HG03439 (cell line): ENCODE results near the gene ADSS1.

Experiments
- ATAC-seq: cut with Tn5 transposase; IDR thresholded peaks from one replicate; pipeline ENCODE4 v1.9.1; 2021; ENCODE audit warnings: mild to moderate bottlenecking, moderate library complexity; ENCODE audit not compliant: unreplicated experiment

Gene ADSS1

DNA sequence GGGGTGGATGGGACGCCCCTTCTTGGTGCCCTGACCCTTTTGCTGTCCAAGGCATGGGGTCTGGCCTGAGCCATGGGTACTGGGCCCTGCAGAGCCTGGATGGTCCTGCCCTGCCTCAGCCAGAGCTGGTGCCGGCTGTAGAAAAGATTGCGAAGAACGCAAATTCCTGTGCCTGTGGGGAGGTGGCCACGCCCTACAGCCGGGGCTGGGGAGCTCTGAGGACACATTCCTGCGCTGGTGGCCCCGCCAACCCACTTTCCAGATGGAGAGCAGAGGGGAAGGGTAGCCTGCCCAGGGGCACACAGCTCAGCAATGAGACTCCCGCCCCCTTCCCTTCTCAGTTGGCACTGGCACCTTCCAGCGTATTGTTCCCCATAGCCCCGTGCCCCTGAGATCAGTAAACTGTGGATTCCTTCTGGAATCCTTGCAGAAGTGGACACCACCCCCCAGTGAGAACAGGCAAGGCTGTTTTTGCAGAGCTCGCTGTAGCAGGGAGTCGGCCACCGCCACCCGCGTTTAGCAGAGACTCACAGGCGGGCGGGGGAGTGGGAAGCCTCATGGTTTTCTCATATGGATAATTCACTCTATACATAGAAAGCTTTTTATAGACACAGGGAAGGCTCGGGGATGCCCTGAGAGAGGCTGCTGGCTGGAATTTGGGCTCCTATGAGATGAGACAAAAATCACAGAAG is 26.0 kb upstream of the ADSS1 start:
- ATAC-seq, result no peak

DNA sequence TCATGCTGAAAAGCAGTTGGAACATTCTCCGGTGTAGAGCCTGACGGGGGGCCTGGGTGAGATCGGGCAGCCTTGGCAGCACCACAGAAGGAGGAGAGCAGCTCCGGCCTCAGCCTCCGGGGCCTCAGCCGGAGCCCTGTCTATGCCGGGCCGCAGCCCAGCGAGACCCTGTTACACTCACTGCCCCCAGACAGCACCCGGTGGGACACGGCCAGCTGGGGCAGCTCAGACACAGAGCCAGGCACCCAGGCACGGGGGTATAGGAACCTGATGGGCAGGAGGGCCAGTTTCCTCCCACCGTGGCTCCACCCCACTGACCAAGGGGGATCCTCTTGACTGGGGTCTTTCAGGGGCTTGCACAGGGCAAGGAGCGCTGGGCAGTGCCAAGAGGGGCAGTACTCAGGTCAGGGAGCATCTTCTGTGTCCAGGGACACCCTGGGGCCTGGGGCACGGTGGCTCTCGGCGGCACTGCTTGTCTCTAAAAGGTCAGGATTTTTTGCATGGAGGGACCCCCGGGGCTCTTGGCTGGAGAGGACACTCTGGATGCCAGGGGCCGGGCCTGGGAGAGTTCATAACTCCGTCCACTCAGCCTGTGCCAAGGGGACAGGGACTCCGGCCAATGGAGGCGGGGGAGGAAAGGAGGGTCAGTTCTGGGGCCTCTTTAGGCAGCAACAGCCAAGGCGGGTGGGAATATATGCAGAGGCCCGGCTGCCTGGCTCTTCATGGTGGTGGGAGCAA is 25.2 kb upstream of the ADSS1 start:
- ATAC-seq, result no peak

DNA sequence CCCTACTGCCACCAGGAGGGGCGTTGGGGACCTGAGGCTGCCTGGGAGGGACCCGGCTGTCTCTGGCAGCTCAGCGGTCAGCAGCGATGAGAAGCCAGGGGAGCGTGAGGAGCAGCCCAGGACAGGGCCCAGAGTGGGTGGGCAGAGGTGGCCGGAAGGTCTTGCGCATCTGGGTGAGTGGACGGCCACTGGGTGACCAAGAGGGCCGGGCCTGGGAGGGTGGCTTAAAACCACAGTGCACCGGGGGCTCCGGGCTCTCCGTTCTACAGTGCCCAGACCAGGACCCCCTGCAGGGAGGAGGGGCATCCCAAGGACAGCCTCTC is 24.6 kb upstream of the ADSS1 start:
- ATAC-seq, result no peak

DNA sequence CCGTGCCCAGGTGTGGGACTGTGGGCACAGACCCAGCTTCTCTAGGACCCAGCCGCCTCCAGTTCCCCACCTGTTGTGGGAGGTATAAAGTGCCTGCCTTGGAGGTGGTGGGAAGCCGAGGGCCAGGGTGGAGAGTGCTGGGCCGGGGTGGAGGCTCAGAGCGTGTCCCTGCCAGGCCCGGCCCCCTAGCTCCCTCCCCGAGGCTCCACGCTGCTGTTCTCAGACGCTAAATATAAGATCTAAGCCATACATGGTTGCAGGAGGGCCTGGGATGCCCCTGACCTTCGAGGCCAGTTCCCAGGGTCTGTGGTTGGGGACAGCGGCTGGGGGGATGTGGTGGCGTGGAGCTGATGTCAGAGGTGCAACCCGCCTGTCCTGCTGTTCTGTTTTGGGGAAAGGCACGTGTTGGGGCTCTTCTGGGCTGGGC is 23.8 kb upstream of the ADSS1 start:
- ATAC-seq, result no peak

DNA sequence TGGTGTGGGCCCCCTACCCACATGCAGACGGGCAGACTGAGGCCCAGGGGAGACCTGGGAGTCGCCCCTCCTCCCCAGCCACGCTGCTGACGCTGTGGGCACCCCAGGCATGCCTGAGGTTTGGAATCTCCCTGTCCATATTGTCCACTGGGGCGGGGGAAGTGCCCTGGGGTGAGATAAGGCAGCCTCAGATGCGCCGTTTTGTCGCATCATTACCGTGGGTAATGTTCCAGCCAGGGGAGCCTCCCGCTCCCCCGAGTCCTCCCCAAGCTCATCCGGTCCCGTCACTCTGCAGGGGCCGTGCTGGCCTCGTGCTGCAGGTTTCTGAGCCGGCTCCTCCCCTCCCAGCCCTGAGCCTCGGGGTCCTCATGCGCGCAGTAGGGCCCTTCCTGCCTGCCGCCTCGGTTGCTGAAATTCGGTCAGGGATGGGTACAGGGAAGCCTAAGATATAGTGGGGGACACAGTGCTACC is 23.2 kb upstream of the ADSS1 start:
- no peak for ATAC-seq

DNA sequence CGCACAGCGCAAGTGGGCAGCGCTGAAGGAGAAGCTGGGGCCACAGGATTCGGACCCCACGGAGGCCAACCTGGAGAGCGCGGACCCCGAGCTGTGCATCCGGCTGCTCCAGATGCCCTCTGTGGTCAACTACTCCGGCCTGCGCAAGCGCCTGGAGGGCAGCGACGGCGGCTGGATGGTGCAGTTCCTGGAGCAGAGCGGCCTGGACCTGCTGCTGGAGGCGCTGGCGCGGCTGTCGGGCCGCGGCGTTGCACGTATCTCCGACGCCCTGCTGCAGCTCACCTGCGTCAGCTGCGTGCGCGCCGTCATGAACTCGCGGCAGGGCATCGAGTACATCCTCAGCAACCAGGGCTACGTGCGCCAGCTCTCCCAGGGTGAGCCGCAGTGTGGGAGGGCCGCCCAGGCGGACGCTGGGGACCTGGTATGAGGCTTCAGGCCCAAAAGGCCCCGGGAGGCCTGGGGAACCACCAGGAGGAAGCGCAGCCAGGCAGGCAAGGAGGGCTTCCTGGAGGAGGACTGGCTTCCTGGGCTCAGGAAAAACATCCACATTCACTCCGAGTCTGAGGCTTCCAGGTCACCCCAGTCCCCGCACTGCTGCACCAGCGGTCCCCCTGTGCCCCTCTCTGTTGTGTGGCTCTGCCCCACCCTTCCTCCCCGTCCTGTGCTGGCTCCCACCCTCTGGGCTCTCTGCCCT is 22.5 kb upstream of the ADSS1 start:
- no peak for ATAC-seq

GRCh38 chr14:104702106-104702505 is 21.9 kb upstream of the ADSS1 start:
- ATAC-seq, result no peak

GRCh38 chr14:104702673-104703072 is 21.4 kb upstream of the ADSS1 start:
- no peak for ATAC-seq

- ATAC-seq, result no peak
Observed at GRCh38 chr14:104703269-104703668, 20.8 kb upstream of the ADSS1 start.

- ATAC-seq, result no peak
Observed at GRCh38 chr14:104704252-104704651, 19.8 kb upstream of the ADSS1 start.

GRCh38 chr14:104705340-104706047 is 18.5 kb upstream of the ADSS1 start:
- no peak for ATAC-seq

DNA sequence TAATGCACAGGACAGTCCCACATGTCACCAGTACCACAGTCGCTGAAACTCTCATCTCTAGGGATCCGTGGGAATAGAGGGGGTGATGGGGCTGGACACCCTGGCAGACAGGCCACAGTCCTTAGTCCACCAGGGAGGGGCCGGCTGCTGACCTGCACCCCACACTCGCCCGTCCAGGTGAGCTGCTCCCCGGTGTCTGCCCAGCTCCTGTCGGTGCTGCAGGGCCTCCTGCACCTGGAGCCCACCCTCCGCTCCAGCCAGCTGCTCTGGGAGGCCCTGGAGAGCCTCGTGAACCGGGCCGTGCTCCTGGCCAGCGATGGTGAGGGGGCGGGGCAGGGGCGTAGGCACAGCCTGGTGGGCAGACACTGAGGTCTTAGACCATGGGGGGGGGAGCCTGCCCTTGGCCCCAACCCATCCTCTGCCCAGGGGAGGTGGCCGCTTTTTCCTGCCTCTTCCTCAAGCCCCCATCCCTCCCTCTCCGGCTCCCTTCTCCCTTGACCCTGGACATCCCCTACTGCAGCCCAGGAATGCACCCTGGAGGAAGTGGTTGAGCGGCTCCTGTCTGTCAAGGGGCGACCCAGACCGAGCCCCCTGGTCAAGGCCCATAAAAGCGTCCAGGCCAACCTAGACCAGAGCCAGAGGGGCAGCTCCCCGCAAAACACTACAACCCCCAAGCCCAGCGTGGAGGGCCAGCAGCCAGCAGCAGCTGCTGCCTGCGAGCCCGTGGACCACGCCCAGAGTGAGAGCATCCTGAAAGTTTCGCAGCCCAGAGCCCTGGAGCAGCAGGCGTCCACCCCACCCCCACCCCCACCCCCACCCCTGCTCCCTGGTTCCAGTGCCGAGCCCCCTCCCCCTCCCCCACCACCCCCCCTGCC is 17.1 kb upstream of the ADSS1 start:
- no peak for ATAC-seq

GRCh38 chr14:104707608-104708595 is 16.1 kb upstream of the ADSS1 start:
- no peak for ATAC-seq

DNA sequence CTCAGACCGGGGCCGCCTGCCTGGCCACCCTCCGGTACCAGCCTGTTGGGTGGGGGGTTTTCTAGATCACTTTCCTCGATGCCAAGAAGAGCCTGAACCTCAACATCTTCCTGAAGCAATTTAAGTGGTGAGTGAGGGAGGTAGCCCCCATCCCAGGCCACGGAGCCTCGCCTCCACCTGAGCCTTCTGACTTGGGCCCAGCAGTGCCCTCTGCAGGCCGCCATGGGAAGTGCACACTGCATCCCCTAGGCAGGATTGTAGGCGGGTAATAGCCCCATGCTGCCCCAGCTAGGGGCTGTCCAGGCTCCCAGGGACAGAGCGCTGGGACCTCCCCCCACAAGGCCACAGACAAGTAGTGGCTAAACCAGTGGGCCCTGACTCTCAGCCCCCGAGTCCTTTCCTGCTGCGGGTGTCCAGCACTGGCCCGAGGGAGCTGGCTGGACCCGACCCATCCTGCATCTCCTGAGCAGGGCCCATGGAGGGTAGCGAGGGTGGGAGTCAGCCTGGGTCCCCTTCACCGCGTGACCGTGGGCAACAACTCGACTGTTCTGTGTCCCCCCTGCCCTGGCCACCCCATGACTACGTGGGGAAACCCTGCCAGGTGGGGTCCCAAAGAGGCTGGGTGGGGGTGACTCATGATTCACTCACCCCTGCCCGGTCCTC is 15.3 kb upstream of the ADSS1 start:
- no peak for ATAC-seq

DNA sequence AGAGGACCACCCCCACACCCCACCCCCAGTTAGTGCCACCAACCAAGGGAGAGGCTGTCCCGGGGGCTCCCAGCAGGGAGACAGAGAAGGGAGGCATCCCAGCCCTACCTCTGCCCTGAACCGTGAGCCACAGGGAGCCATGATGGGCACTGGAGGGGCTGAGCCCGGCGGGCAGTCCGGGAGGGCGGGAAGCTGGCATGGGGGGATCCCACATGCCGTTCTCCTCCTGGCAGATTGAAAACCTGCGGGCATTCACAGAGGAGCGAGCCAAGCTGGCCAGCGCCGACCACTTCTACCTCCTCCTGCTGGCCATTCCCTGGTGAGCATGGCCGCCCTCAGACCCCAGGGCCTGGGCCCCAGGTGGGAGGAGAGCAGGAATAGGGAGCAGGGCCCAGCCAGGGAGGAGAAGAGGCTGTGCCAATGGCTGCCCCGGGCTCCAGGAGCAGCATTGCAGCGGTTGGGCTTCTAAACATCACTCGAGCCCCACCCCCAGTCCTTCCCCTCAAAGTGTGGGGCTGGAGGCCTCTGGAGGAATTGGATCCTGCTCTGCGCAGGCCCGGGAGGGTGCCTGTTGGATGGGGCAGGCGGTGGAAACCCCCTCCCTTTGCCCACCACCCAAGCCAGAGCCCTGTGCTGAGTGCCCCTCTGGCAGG is 14.5 kb upstream of the ADSS1 start:
- no peak for ATAC-seq

- ATAC-seq, result no peak
Observed at GRCh38 chr14:104710071-104710735, 13.8 kb upstream of the ADSS1 start.

- ATAC-seq, result no peak
Observed at GRCh38 chr14:104712881-104713734, 10.9 kb upstream of the ADSS1 start.
